ENCODE measurements around the gene NSMCE1. TPM values are rescaled to one million over a fixed set of nuclear protein-coding genes. Genes with fewer than 3 reads are reported as not detected.

Gene NSMCE1
- total RNA-seq, 4 donors from 2014 or later = 36.4 to 42.0 (median 40.6) TPM

DNA sequence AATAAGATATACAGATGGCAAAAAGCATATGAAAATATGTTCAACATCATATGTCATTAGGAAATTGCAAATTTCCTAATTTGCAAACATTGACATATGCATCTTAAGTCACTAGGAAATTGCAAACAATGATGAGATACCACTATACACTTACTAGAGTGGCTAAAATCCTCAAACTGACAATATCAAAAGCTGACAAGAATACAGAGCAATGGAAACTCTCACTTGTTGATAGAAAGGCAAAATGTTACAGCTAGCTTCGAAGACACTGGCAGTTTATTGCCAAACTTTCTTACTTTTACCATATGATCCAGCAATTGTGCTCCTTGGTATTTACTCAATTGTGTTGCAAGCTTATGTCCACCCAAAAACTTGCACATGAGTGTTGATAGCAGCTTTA lies 40.2 kb upstream of the NSMCE1 start:
- TF ChIP-seq, protein P1, sequence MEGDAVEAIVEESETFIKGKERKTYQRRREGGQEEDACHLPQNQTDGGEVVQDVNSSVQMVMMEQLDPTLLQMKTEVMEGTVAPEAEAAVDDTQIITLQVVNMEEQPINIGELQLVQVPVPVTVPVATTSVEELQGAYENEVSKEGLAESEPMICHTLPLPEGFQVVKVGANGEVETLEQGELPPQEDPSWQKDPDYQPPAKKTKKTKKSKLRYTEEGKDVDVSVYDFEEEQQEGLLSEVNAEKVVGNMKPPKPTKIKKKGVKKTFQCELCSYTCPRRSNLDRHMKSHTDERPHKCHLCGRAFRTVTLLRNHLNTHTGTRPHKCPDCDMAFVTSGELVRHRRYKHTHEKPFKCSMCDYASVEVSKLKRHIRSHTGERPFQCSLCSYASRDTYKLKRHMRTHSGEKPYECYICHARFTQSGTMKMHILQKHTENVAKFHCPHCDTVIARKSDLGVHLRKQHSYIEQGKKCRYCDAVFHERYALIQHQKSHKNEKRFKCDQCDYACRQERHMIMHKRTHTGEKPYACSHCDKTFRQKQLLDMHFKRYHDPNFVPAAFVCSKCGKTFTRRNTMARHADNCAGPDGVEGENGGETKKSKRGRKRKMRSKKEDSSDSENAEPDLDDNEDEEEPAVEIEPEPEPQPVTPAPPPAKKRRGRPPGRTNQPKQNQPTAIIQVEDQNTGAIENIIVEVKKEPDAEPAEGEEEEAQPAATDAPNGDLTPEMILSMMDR (IDR thresholded peaks at IDR 0.05; ENCODE audit: low read depth) = no peak

DNA sequence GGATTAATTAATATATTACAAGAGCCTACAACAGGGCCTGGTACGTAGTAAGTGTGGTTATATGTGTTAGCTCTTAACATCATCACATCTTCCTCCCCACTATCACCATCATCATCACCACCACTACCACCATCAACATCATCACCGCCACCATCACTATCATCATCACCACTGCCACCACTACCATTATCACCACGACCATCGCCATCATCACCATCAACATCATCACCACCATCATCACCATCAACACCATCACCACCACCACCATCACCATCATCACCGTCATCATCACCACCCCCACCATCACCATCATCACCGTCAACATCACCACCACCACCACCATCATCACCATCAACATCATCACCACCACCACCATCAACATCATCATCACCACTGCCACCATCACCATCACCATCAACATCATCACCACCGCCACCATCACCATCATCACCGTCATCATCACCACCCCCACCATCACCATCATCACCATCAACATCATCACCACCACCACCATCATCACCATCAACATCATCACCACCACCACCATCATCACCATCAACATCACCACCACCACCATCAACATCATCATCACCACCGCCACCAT lies 37.4 kb upstream of the NSMCE1 start:
- TF ChIP-seq, protein P1 (IDR thresholded peaks at IDR 0.05; ENCODE audit: low read depth) = no peak

DNA sequence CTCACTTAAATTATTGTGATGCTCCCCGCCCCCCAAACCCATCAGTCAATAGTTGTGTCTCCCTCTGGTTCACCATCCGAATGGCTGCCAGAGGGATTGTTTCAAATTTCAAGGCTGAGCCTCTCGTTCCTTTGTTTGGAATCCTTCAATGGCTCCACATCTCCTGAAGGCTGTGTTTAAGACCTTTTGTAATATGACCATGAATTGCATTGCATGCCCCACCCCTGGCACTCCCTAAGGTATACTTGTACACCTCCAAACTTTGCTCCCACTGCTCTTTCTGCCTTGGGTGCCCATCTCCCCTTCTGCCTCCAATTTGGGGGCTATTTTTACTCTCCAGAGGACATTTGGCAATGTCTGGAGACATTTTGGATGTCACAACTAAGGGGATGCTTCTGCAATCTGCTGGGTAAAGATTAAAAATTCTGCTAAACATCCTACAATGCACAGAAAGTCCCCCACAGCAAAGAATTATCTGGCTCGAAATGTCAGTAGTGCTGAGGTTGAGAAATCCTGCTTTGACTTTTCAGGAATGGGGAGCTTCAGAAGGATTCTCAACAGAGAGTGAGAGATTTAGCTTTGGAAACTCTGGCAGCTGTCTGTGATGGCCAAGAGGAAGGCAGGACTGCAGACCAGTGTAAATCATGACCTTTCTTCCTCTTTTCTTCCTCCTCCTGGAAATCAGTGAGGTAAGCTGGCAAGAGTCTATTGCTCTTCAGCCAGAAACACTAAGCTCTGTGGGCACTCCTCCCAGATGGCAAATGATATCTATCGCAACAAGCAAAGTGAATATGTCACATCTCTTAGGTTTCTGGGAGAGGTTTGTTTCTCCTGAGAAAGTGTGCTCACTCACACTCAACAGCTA lies 36.5 kb upstream of the NSMCE1 start:
- TF ChIP-seq, protein P1 (IDR thresholded peaks at IDR 0.05; ENCODE audit: low read depth) = no peak

DNA sequence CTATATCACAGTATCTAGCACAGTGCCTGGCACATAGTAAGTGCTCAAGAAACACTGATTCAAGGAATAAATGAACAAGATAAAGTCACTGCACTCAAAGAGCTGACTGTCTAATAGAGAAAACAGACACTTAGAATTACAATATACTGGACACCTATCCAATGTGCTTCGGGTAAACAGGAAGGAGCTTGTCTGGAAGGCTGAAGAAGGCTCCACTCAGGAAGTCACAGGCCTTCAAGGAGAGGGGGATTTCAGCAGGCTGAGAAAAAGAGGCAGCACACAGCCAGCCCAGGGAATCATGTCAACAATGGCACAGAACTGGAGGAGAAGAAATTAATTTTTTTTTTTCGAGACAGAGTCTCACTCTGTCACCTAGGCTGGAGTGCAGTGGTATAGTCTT lies 35.5 kb upstream of the NSMCE1 start:
- TF ChIP-seq, protein P1 (IDR thresholded peaks at IDR 0.05; ENCODE audit: low read depth) = no peak

DNA sequence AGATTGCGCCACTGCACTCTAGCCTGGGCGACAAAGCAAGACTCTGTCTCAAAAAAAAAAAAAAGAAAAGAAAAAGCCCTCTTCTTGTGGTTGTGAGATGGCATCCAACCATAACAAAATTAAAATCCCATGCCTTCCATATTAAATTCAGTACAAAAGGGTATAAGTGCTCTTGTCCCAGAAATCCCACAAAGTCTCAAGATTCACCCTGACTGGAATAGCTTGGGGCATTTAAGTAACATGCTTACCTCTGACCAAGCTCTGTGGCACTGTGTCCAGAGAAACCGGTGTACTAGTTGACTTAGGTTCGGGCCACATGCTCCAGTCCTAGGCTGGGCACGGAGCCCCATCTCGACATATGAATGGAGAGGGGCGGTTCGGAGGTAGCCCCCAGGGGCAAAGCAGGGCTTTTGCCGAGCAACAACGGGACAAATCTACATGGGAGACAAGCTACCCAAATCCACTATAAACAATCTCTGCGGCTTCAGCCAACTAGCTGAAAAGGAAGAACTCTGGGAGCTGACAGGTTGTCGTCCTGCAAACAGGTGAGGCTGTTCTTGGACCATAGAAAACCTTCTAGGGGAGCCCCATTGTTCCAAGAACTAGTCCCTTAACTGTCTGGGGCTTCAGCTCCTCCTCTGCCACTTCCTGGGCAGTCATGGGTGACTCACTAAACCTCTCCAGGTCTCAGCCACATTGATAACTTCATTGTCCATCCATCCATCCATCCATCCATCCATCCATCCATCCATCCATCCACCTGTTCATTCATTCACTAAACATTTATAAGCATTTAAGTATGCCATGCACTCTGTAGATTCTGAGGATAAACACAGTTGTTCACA lies 34.9 kb upstream of the NSMCE1 start:
- TF ChIP-seq, protein P1 (IDR thresholded peaks at IDR 0.05; ENCODE audit: low read depth) = no peak

DNA sequence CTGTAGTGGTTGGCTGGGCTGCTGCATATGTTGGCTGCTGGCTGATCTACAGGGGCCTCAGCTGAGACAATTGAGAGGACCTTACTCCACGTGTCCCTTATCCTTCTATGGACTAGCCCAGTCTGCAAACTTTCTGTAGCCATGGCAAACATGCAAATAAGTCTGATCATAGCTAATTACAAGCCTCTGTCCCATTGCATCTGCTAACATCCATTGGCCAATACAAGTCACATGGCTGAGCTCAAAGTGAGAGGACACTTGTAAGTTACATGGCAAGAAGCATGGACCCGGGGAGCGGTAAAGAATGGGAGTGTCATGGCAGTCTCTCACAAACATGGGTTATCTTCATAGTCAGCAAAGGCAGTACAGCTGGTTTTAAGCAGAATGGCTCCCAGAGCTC lies 33.6 kb upstream of the NSMCE1 start:
- TF ChIP-seq, protein P1 (IDR thresholded peaks at IDR 0.05; ENCODE audit: low read depth) = no peak
